IMR-90 (cell line): ENCODE data around the gene CSHL1. TPM values are rescaled to one million over a fixed set of nuclear protein-coding genes. Genes with fewer than 3 reads are reported as not detected.
"Not testable (repeated sequence)": the region's sequence is repeated elsewhere in the genome, so short reads cannot be mapped to it uniquely, and the experiment has no call there.

ENCODE experiments used
- ATAC-seq: fragments of 200-7000 bp; cut with Tn5 transposase; 2 replicates; pipeline ENCODE4 v1.9.1; 2020; ENCODE audit warnings: low read depth, mild to moderate bottlenecking, moderate library complexity
- BruUV-seq: library from RNA; stranded (reverse); fragments of 400-500 nt; replicated peaks from 2 replicates; lab custom pipeline; 2021; lab: Mats Ljungman, UMichigan
- CTCF ChIA-PET: fragments of 300-600 bp; formaldehyde crosslinking; extraction: SDS; loops from one replicate; lab custom pipeline; 2021; ENCODE audit warnings: antibody characterized with exemption; lab: Yijun Ruan, JAX
- POLR2A ChIA-PET: fragments of 300-600 bp; sonication (Branson Sonifier 250); formaldehyde crosslinking; loops from one replicate; lab custom pipeline; 2022; ENCODE audit warnings: antibody characterized with exemption; ENCODE audit not compliant: unreplicated experiment; lab: Charles Lee
- DNase-seq: peaks from one replicate; pipeline ENCODE4 v3.0.0; 2013
- H2AFZ ChIP-seq: replicated peaks from 2 replicates; pipeline ENCODE3; 2013; ENCODE audit warnings: low read length, mild to moderate bottlenecking; ENCODE audit not compliant: poor library complexity
- H2AK5ac ChIP-seq: 2 replicates; pipeline ENCODE4 v1.6.1; 2013; ENCODE audit warnings: low read depth, low read length, inconsistent platforms
- H2AK9ac ChIP-seq: replicated peaks from 2 replicates; pipeline ENCODE3; 2013; ENCODE audit warnings: mild to moderate bottlenecking, low read depth, low read length, moderate library complexity; ENCODE audit not compliant: poor library complexity
- H2BK120ac ChIP-seq: 2 replicates; pipeline ENCODE4 v1.6.1; 2013; ENCODE audit warnings: low read depth, low read length, inconsistent platforms
- H2BK15ac ChIP-seq: 3 replicates; pipeline ENCODE4 v1.6.1; 2013; ENCODE audit warnings: low read depth, low read length, inconsistent platforms
- H2BK20ac ChIP-seq: 2 replicates; pipeline ENCODE4 v1.6.1; 2013; ENCODE audit warnings: low read depth, mild to moderate bottlenecking, inconsistent platforms, low read length, moderate library complexity
- H2BK5ac ChIP-seq: 2 replicates; pipeline ENCODE4 v1.6.1; 2013; ENCODE audit warnings: mild to moderate bottlenecking, low read depth, low read length, inconsistent platforms; ENCODE audit not compliant: poor library complexity, severe bottlenecking
- H3K14ac ChIP-seq: replicated peaks from 2 replicates; pipeline ENCODE4 v1.6.1; 2013; ENCODE audit warnings: low read depth, low read length, inconsistent platforms
- H3K18ac ChIP-seq: 2 replicates; pipeline ENCODE4 v1.6.1; 2013; ENCODE audit warnings: low read depth, low read length, control low read depth
- H3K23ac ChIP-seq: 2 replicates; pipeline ENCODE4 v1.6.1; 2013; ENCODE audit warnings: low read depth, low read length, inconsistent platforms
- H3K27ac ChIP-seq: 2 replicates; pipeline ENCODE4 v1.5.1; 2013; ENCODE audit warnings: mild to moderate bottlenecking, control low read depth, low read length; ENCODE audit not compliant: insufficient read depth
- H3K27me3 ChIP-seq: 2 replicates; pipeline ENCODE4 v1.6.1; 2013; ENCODE audit warnings: low read length; ENCODE audit not compliant: control insufficient read depth, insufficient read depth
- H3K36me3 ChIP-seq: 2 replicates; pipeline ENCODE4 v1.6.1; 2013; ENCODE audit warnings: low read length, mixed read lengths; ENCODE audit not compliant: control insufficient read depth, insufficient read depth
- H3K4ac ChIP-seq: 2 replicates; pipeline ENCODE4 v1.6.1; 2013; ENCODE audit warnings: low read depth, low read length, inconsistent platforms
- H3K4me1 ChIP-seq: 2 replicates; pipeline ENCODE4 v1.6.1; 2013; ENCODE audit warnings: low read length, mixed read lengths; ENCODE audit not compliant: control insufficient read depth, insufficient read depth
- H3K4me2 ChIP-seq: 2 replicates; pipeline ENCODE4 v1.6.1; 2013; ENCODE audit warnings: low read depth, mild to moderate bottlenecking, control low read depth, low read length, moderate library complexity
- H3K4me3 ChIP-seq: 2 replicates; pipeline ENCODE4 v1.5.1; 2013; ENCODE audit warnings: low read depth, mild to moderate bottlenecking, control low read depth, low read length, moderate library complexity; ENCODE audit not compliant: insufficient read depth
- H3K56ac ChIP-seq: 2 replicates; pipeline ENCODE4 v1.6.1; 2013; ENCODE audit warnings: low read length, inconsistent platforms; ENCODE audit not compliant: insufficient read depth; ENCODE audit errors: extremely low read depth
- H3K79me1 ChIP-seq, 2 experiments: 2 replicates each; pipeline ENCODE4 v1.6.1; 2013; ENCODE audit warnings: low read length in 2 of 2, inconsistent platforms in 1 of 2, low read depth in 1 of 2
- H3K9ac ChIP-seq: 2 replicates; pipeline ENCODE4 v1.6.1; 2013; ENCODE audit warnings: low read depth, low read length, control low read depth
- H3K9me1 ChIP-seq: 2 replicates; pipeline ENCODE4 v1.6.1; 2013; ENCODE audit warnings: low read length, inconsistent platforms; ENCODE audit not compliant: insufficient read depth
- H3K9me3 ChIP-seq: 2 replicates; pipeline ENCODE4 v1.6.1; 2013; ENCODE audit warnings: low read length; ENCODE audit not compliant: control insufficient read depth, insufficient read depth
- H4K20me1 ChIP-seq: 2 replicates; pipeline ENCODE4 v1.6.1; 2013; ENCODE audit warnings: low read length, inconsistent platforms; ENCODE audit not compliant: insufficient read depth
- H4K5ac ChIP-seq: 2 replicates; pipeline ENCODE4 v1.6.1; 2013; ENCODE audit warnings: mild to moderate bottlenecking, low read depth, low read length, control low read depth
- H4K8ac ChIP-seq, 2 experiments: 2 replicates each; pipeline ENCODE4 v1.6.1; 2013; ENCODE audit warnings: low read depth in 2 of 2, low read length in 2 of 2, control low read depth in 1 of 2, inconsistent platforms in 1 of 2
- H4K91ac ChIP-seq: 2 replicates; pipeline ENCODE4 v1.6.1; 2013; ENCODE audit warnings: low read depth, low read length, inconsistent platforms; ENCODE audit not compliant: insufficient read depth
- WGBS, 2 experiments: methylation state at CpG; one replicate each; pipeline versions ENCODE4 v1.1.5 to v1.1.7; 2013; ENCODE audit warnings: missing lambda C conversion rate in 2 of 2; ENCODE audit not compliant: insufficient read length in 1 of 2; ENCODE audit errors: extremely low coverage in 2 of 2; 5-methylcytosine and 5-hydroxymethylcytosine counted together
- dilution Hi-C: fragments of 300-500 bp; cut with HindIII; formaldehyde crosslinking; loops from one replicate; pipeline ENCODE4 v1.14.3; 2018; ENCODE audit warnings: low sequenced_read_pairs; ENCODE audit not compliant: unreplicated experiment
- in situ Hi-C: fragments of 300-500 bp; cut with MboI; formaldehyde crosslinking; loops from 3 replicates; pipeline ENCODE4 v1.14.3; 2019; ENCODE audit warnings: low sequenced_read_pairs, inconsistent platforms, mixed read lengths
- intact Hi-C: fragments of 100-400 bp; cut with micrococcal nuclease; formaldehyde crosslinking; loops from 2 replicates; pipeline ENCODE4 v1.10.0; 2022
- polyA plus RNA-seq, 3 experiments: library from polyadenylated mRNA; depleted of rRNA; stranded (reverse); fragments of >200 nt; gene quantifications; 2 replicates each; pipeline ENCODE4 v1.2.3, GENCODE V29; 2012; ENCODE audit warnings: low replicate concordance in 1 of 3
- total RNA-seq: library from RNA; depleted of rRNA; stranded (reverse); fragments of >200 nt; gene quantifications from 2 replicates; pipeline ENCODE4 v1.2.3, GENCODE V29; 2012
- TF ChIP-seq, protein P1 (sequence below): conservative IDR thresholded peaks from 2 replicates; pipeline ENCODE4 v1.5.1; 2012; ENCODE audit warnings: mild to moderate bottlenecking, low read depth, low read length, improper control_type of control experiment

CSHL1 gene
- total and polyA plus RNA-seq, 2 of the 4 experiments (the other 2 are of a cell fraction), result not detected

DNA sequence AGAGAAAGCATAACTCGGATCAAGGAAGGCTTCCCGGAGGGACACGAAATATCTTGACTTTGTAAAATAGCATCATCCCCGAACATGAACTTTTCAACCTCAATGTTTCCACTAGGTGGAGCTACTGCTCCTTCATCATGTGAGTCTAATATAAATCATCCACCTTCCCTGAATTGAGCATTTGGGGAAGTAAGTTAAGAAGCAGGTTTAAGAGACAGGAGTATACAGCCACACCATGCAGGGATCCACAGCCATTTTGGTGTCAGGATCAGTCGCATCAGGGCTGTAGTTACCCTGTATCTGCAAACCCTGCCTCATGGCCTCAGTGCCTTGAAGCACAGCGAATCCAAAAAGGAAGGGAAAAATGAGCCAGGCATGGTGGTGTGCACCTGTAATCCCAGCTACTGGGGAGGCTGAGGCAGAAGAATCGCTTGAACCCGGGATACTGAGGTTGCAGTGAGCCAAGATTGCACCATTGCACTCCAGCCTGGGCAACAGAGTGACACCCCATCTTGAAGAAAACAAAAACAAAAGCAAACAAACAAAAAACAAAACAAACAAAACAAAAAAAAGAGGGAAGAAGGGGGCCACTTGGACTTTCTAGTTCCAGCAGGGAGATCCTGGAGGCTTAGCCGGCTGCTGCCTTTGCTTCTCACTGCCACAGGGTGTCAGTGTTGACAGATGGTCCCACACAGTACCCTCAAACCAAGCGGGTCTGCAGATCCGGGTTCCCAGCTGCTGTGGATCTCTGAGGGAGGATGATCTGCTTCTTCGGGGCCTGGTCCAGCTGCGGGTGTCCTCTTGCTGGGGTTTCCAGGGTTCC, 21.8 kb downstream of the CSHL1 start:
- not testable (repeated sequence) for H4K91ac ChIP-seq

GRCh38 chr17:63885119-63885518, 25.9 kb downstream of the CSHL1 start:
- in situ Hi-C loops, BruUV-seq, H3K9ac ChIP-seq, H3K4me1 ChIP-seq, H2BK5ac ChIP-seq, H3K4ac ChIP-seq, H3K79me1 ChIP-seq, H3K9me3 ChIP-seq, H3K56ac ChIP-seq, H3K27ac ChIP-seq, H3K4me3 ChIP-seq, H3K9me1 ChIP-seq, intact Hi-C loops, H2AK9ac ChIP-seq, H2AFZ ChIP-seq, DNase-seq, H3K23ac ChIP-seq, H3K36me3 ChIP-seq, H4K91ac ChIP-seq, POLR2A ChIA-PET, H4K20me1 ChIP-seq, CTCF ChIA-PET, H4K8ac ChIP-seq, ATAC-seq, H4K5ac ChIP-seq, H3K4me2 ChIP-seq, H2BK120ac ChIP-seq, H2AK5ac ChIP-seq, dilution Hi-C loops, H3K18ac ChIP-seq, H3K14ac ChIP-seq, H2BK15ac ChIP-seq, H2BK20ac ChIP-seq: not testable (repeated sequence)
- WGBS, 2 experiments, result 92% methylated on average over 2 of the region's 11 CpGs; no CpG with 5 or more reads in 1 of the 2 experiments
- peaks cover 18% of the 10 kb centered on the region for H3K27me3 ChIP-seq

More for the DNA sequence above, 21.8 kb downstream of the CSHL1 start:
- H3K23ac ChIP-seq, intact Hi-C loops, H3K4me3 ChIP-seq, dilution Hi-C loops, H2BK20ac ChIP-seq, H2BK120ac ChIP-seq, BruUV-seq, H4K8ac ChIP-seq, H3K4me2 ChIP-seq, H3K27ac ChIP-seq, H3K9ac ChIP-seq, H2BK5ac ChIP-seq, H3K9me1 ChIP-seq, H2AK9ac ChIP-seq, H2AK5ac ChIP-seq, H3K4me1 ChIP-seq, H3K79me1 ChIP-seq, in situ Hi-C loops, H4K5ac ChIP-seq, H3K56ac ChIP-seq, H2BK15ac ChIP-seq, H3K18ac ChIP-seq, H3K36me3 ChIP-seq, H4K20me1 ChIP-seq, H3K4ac ChIP-seq, H3K9me3 ChIP-seq, H3K14ac ChIP-seq, POLR2A ChIA-PET, H2AFZ ChIP-seq: not testable (repeated sequence)
- CTCF ChIA-PET, result interaction anchor here (0.6 to 0.7 kb wide), 2 partner anchors 23 to 32 kb away, joined by 3 to 6 read pairs; no protein-coding TSS in a partner anchor
- peaks cover 20% of the 10 kb centered on the region for H3K27me3 ChIP-seq
- ATAC-seq (peak; percentile 90), DNase-seq (peak; percentile 4)
- no CpG with 5 or more reads among the region's 13 CpGs for WGBS, 2 experiments
- TF ChIP-seq, protein P1, sequence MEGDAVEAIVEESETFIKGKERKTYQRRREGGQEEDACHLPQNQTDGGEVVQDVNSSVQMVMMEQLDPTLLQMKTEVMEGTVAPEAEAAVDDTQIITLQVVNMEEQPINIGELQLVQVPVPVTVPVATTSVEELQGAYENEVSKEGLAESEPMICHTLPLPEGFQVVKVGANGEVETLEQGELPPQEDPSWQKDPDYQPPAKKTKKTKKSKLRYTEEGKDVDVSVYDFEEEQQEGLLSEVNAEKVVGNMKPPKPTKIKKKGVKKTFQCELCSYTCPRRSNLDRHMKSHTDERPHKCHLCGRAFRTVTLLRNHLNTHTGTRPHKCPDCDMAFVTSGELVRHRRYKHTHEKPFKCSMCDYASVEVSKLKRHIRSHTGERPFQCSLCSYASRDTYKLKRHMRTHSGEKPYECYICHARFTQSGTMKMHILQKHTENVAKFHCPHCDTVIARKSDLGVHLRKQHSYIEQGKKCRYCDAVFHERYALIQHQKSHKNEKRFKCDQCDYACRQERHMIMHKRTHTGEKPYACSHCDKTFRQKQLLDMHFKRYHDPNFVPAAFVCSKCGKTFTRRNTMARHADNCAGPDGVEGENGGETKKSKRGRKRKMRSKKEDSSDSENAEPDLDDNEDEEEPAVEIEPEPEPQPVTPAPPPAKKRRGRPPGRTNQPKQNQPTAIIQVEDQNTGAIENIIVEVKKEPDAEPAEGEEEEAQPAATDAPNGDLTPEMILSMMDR, result peak; percentile 37
